ENCODE data around the gene ACOX3.

ACOX3 gene

GRCh38 chr4:8465615-8466611 lies 25.4 kb upstream of the ACOX3 start:
- DNase-seq = no peak

DNA sequence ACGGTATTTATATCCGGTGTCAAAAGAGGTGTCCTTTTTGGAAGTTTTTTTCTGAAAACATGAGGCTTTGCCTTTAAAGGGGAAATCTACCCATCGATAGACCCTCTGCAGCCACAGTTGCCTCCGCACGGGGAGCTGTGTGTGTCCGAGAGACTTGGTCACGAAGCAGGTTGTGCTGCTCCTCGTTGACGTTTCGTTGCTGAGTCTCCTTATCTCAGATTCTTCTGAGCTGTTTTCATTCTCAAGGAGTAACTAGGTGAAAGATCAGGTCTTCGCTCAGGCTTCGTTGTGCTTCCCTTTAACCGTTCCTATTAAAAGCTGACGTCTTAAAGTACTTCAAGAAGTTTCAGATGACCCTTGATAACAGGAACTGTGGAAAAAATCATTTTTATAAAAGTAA lies 23.9 kb upstream of the ACOX3 start:
- DNase-seq = no peak

- DNase-seq = no peak
These were observed 23.3 kb upstream of the ACOX3 start for GRCh38 chr4:8463811-8464210.

DNA sequence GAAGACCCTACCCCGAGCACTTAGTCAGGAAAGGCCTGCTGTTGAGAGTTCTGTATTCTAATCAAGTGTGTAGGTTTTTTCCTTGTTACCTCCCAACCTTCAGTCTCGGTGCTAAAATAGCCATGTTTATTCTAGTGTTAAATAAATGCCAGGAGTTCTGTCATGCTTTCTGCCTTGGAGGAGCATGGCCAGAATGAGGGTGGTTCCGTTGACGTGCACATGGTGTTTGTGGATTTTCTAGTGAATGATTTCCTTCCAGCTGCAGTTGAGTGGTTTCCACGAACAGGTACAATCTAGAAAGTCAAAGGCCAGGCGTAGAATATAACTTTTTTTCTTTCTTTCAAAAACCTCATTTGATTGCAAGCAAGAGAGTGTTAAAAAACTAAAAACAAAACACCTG lies 21.1 kb upstream of the ACOX3 start:
- DNase-seq = no peak

DNA sequence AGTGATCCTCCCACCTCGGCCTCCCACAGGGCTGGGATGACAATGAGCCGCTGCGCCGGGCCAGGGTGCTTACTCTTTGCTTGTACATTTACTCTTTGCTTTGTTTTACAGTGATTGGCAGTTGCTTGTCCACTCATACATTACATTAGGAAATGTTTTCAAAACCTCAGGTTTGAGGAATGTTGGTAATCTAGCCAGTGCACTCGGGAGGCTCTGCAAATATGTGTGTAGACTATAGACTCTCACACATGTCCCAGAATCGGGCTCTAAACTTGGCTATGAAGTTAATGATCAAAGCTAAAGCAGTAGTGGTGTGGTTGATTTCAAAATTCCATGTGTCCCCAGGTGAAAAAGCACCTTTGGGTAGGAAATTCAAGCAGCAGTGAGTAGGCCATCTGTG lies 20.6 kb upstream of the ACOX3 start:
- no peak for DNase-seq

DNA sequence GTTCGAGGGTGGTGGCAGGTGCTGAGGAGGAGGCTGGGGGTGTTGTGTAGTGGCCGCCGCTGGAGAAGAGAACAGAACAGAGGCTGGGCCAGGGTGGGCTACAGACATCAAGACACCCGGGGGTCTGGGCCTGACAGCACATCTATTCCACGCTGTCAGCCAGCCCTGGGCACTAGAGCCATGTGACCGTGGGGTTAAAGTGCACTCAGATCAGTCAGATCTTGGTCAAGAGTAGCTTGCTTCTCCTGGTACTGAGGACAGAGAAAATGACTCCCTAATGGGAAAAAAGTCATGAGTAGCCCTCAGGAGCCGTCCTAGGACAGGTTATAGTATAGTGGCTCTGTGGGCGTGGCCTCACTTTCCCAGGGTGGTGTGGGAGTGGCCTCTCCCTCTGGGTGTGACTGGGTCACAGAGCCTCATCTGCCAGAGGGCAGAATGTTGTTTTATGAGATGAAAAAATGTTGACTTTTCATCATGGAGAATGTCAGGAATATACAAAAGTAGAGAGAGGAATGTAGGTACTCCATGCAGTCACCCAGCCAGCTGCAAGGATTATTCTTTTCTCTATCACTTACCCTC lies 19.4 kb upstream of the ACOX3 start:
- no peak for DNase-seq

DNA sequence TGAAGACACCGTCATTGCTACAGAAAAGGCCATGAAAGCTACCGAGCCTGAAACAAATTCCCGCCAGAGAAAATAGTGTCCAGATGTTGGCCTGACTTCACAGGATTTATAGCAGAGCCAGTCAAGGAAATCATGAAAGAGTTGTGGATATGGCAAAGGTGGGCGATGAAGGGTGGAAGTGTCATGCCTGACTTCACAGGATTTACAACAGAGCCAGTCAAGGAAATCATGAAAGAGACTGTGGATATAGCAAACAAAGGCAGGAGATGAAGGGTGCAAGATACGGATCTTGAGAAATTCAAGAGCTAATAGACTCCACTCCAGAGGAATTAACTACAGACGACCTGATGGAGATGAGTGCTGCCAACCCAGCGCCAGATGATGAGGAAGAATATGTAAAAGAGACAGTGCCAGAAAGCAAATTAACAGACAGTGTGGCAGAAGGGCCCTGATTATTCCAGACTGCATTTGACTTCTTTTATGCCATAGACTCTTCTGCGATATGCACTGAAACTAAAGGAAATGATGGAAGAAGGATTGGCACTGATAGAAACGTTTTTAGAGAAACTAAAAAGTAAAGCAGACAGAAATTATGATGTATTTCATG lies 17.2 kb upstream of the ACOX3 start:
- no peak for DNase-seq

GRCh38 chr4:8453957-8454356 lies 13.4 kb upstream of the ACOX3 start:
- DNase-seq = no peak

DNA sequence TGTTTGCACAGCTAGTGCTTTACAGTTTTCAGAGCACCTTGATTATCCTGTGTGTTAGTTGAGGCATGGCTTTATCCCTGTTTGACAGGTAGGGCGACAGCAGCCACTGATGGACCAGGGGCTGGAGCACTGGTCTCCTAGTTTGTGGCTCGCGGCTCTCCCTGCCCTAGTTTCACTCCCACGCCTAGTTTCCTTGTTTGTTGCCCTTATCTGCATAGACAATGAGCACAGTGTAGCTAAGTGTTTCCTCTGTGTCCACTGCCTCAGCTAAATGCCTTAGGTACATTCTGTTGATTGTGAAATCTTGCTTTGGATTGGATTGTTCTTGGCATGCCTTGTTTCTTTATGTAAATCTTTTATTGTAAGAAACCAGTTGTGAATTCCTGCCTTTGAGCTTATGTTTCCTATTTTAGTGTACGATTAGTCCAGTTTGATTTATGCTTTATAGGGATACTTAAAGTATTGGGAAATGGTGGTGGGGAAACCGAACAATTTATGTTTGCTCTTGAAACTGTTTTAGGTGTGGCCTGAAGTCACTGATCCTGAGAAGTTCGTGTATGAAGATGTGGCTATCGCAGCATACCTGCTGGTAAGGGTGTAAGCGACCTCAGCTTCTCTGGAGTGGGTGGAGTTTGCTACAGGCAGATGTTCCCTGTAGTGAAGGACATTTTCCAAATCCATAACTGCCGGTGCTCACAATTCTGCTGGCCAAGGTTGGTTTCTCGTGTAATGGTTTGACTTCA lies 11.1 kb upstream of the ACOX3 start:
- no peak for DNase-seq

- no peak for DNase-seq
These were observed 5.6 kb upstream of the ACOX3 start for GRCh38 chr4:8446122-8446521.

GRCh38 chr4:8443801-8444200 lies 3.3 kb upstream of the ACOX3 start:
- no peak for DNase-seq

GRCh38 chr4:8442596-8443358 lies 2.3 kb upstream of the ACOX3 start:
- DNase-seq = no peak

GRCh38 chr4:8441499-8442091 lies 1.1 kb upstream of the ACOX3 start:
- no peak for DNase-seq

DNA sequence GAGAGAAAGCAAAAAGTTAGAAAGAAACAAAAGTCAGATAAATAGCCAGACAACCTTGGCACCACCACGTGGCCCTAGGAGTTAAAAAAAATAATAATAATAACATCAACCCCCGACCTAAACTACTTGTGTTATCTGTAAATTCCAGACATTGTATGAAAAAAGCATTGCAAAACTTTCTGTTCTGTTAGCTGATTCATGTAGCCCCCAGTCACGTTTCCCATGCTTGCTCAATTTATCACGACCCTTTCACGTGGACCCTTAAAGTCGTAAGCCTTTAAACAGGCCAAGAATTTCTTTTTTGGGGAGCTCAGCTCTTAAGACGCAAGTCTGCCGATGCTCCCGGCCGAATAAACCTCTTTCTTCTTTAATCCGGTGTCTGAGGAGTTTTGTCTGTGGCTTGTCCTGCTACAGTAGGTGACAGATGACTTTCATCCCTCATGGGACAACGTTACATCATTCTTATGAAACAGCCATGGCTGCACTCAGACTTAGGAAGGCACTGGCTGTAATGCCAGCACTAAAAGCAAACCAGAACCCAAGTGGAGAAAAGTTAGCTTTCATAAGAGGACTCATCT lies 520 bp downstream of the ACOX3 start:
- DNase-seq = no peak

DNA sequence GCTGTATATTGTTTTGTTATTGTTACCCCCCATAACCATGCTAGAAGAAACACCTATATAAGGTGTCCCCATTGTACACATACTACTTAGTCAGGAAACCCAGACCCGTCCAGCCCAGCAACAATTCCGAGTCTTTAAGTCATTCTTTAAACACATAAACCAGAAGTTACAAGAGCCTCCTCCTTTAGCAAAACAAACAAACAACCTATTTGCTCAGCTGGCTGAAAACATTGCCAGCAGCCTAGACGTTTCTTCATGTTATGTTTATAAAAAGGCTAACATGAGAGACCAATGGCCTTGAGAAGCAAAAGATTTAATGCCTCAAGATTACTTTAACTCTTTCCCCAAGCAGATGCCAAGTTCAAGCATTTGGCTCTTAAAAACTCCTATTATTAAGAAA lies 1.4 kb downstream of the ACOX3 start:
- DNase-seq = no peak

DNA sequence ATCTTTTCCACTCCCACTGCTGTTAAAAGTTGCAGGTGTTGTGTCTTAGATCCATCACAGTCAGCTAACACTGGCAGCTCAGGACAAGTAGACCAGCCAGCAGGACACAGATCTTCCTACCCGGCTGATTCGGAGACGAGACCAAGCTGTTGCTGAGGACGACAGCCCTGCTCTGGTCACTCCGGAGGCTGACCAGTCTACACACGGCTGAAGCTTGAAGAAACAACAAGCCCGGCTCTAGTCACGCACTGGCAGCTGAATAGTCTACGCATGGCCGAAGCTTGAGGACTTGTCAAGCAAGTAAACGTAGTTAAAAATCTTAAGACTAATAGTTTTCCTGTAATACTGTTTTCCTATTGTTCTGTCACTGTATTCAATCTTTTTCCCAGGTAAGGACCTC lies 1.8 kb downstream of the ACOX3 start:
- no peak for DNase-seq

- DNase-seq = no peak
These were observed 3.2 kb downstream of the ACOX3 start for GRCh38 chr4:8437281-8437680.

- no peak for DNase-seq
These were observed 4.8 kb downstream of the ACOX3 start for GRCh38 chr4:8435656-8436121.

GRCh38 chr4:8434251-8435073 lies 6.1 kb downstream of the ACOX3 start:
- DNase-seq = no peak

GRCh38 chr4:8433136-8433535 lies 7.4 kb downstream of the ACOX3 start:
- no peak for DNase-seq

DNA sequence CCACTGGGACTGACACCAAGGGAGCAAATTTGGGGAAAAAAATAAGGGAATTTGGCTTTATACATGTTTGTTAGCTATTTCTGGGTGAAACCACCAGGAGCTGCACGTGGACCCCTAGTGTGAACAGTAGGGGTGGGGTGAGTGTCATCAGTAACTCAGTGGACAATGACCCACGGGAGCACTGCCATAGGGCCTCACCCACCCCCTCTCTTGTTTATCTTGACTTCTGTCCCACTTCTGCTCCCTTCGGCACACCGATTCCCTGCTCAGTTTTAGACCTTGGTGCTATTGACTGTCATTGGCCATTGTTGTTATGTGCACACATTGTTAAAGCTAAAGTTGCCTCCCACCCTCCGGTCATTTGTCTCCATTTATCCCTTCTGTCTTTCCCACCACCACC lies 9.0 kb downstream of the ACOX3 start:
- no peak for DNase-seq
